ENCODE results near the gene MEN1. TPM values are rescaled to one million over a fixed set of nuclear protein-coding genes. Genes with fewer than 3 reads are reported as not detected.

Gene MEN1
- total and polyA plus RNA-seq, 9 of the 15 experiments (the other 6 are each of a cell fraction or from before 2014, with no cell fraction given) = 3.4 to 57.2 (median 19.3) TPM

GRCh38 chr11:64832467-64833197, 22.3 kb upstream of the MEN1 start (continued):
- TF ChIP-seq PCBP1 (IDR thresholded peaks at IDR 0.05; ENCODE audit: low read depth, low read length, poor library complexity, severe bottlenecking) = no peak
- TF ChIP-seq ZNF766 (CRISPR knock-in tag; conservative IDR thresholded peaks at IDR 0.05) = no peak
- TF ChIP-seq TCF7L2 (IDR thresholded peaks at IDR 0.05; ENCODE audit: low read depth, low read length) = no peak
- no peak for TF ChIP-seq MAZ (CRISPR knock-in tag; conservative IDR thresholded peaks at IDR 0.05 in 1 of 2, IDR thresholded peaks at IDR 0.05 in 1 of 2)
- no peak for TF ChIP-seq SNRNP70 (optimal IDR thresholded peaks at IDR 0.05; ENCODE audit: low read depth, low read length)

DNA sequence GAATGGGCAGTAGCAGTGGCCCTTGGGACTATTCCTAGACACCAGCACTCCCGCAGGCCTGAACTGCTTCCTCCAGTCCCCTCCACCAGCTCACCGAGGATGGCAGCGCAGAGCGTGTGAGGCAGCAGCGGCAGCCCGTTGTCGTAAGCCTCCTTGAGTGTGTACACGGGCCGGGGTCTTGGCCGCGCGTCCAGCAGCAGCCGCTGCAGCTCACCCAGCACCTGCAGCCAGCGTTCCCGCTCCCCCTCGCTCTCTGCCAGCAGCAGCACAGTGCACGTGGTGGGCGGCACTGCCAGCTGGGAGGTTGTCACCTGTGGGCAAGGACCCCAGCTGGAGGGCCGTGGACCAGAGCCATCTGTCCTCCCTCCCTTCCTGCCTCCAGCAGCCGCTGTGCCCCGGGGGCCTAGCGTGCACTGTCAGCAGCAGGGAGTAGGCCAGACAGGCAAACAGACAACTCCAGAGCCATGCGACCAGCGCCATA, 21.1 kb upstream of the MEN1 start:
- TF ChIP-seq TCF15 (CRISPR knock-in tag; IDR thresholded peaks at IDR 0.05) (no peak), POLR2B (IDR thresholded peaks at IDR 0.05; ENCODE audit: low read depth, partially characterized antibody) (no peak)
- Histone ChIP-seq H4K20me1 (replicated peaks; ENCODE audit: control insufficient read depth, insufficient read depth, low read length) (no peaks in the 10 kb centered on the region), H3K9me3 (replicated peaks; ENCODE audit: control insufficient read depth, insufficient read depth, low read depth, low read length) (no peaks in the 10 kb centered on the region), H3K27ac (ENCODE audit: extremely low read depth, low read depth, low read length) (no peak overlapping the region), H3K27me3 (ENCODE audit: control insufficient read depth in 2 of 2, insufficient read depth in 2 of 2, low read length in 2 of 2) (no peaks in the 10 kb centered on the region), H3K79me2 (ENCODE audit: control insufficient read depth, insufficient read depth, low read length) (no peaks in the 10 kb centered on the region), H3K4me2 (ENCODE audit: insufficient read depth, low read length) (no peak overlapping the region), H3K4me3 (no peak overlapping the region), H2AFZ (ENCODE audit: low read depth, low read length) (no peak overlapping the region), H3K36me3 (ENCODE audit: control insufficient read depth, insufficient read depth, low read length) (peaks cover 61% of the 10 kb centered on the region), H3K9me1 (ENCODE audit: control insufficient read depth, insufficient read depth, low read length) (no peaks in the 10 kb centered on the region), H3K4me1 (replicated peaks in 1 of 2; ENCODE audit: control insufficient read depth in 2 of 2, insufficient read depth in 2 of 2, low read length in 2 of 2) (peaks cover 10 to 56% of the 10 kb centered on the region in 2 experiments; a peak in 4 of 5 replicates), H3K9ac (ENCODE audit: insufficient read depth in 1 of 2, low read depth in 2 of 2, low read length in 2 of 2) (peak overlapping the region in 1 of 2 experiments; percentile 64; a peak in 2 of 4 replicates)
- POLR2A ChIA-PET = interaction anchor here (1.1 to 1.4 kb wide), 2 partner anchors 14 to 592 kb away, joined by 3 to 4 read pairs; no protein-coding TSS in a partner anchor
- FAIRE-seq (no peak), ATAC-seq (no peak), DNase-seq (ENCODE audit: extremely low read depth in 1 of 4, low spot score in 3 of 4) (no peak)
- BruUV-seq (replicated peaks) = no TSS peak
- CTCF ChIA-PET (ENCODE audit: low intra/inter-chr PET ratio) = no interaction called here
- in situ Hi-C loops (cut with MboI) (no loop called here), intact Hi-C loops (cut with micrococcal nuclease) (no loop called here)
- WGBS (ENCODE audit: insufficient coverage, low coverage, missing lambda C conversion rate) = 88% methylated on average over 15 of the region's 24 CpGs
